Loucy (cell line): ENCODE measurements around the gene EPN1.

ENCODE experiments used
- EZH2phosphoT487 ChIP-seq: fragments of 200-600 bp; IDR thresholded peaks from 2 replicates; pipeline ENCODE4 v1.6.1; 2018; ENCODE audit warnings: antibody characterized with exemption, mild to moderate bottlenecking, moderate library complexity, borderline replicate concordance
- TF ChIP-seq, protein P1 (sequence below): fragments of 200-600 bp; sonication (generic); conservative IDR thresholded peaks from 2 replicates; pipeline ENCODE4 v1.5.1; 2014; ENCODE audit warnings: mild to moderate bottlenecking, antibody characterized with exemption, low read length

DNA sequence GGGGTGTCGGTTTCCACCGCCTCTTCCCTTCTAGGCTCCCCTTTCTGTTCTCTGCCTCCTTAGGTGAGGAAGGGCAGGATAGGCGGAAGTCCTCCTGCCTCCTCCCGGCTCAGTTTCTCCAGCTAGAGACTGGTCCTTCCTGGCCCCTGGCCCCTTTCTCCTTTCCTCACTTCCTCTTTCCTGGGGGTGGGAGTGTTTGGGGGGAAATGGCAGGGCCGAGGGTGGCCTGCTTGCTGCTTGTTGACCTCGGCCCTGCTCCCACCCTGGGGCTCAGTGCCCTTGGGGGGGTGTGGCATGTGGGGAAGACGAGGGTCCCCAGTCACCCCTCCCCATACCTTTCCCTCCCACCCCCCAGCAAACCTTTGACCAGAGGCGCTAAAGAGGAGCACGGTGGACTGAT, 15.2 kb upstream of the EPN1 start:
- TF ChIP-seq, protein P1, sequence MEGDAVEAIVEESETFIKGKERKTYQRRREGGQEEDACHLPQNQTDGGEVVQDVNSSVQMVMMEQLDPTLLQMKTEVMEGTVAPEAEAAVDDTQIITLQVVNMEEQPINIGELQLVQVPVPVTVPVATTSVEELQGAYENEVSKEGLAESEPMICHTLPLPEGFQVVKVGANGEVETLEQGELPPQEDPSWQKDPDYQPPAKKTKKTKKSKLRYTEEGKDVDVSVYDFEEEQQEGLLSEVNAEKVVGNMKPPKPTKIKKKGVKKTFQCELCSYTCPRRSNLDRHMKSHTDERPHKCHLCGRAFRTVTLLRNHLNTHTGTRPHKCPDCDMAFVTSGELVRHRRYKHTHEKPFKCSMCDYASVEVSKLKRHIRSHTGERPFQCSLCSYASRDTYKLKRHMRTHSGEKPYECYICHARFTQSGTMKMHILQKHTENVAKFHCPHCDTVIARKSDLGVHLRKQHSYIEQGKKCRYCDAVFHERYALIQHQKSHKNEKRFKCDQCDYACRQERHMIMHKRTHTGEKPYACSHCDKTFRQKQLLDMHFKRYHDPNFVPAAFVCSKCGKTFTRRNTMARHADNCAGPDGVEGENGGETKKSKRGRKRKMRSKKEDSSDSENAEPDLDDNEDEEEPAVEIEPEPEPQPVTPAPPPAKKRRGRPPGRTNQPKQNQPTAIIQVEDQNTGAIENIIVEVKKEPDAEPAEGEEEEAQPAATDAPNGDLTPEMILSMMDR = no peak
- no peak for TF ChIP-seq EZH2phosphoT487
